ENCODE results near the gene VLDLR. TPM values are rescaled to one million over a fixed set of nuclear protein-coding genes. Genes with fewer than 3 reads are reported as not detected.

The VLDLR gene
- total and polyA plus RNA-seq, 2 donors (not counting 1 experiment from before 2014, with no cell fraction given): 11.9 to 26.3 TPM

DNA sequence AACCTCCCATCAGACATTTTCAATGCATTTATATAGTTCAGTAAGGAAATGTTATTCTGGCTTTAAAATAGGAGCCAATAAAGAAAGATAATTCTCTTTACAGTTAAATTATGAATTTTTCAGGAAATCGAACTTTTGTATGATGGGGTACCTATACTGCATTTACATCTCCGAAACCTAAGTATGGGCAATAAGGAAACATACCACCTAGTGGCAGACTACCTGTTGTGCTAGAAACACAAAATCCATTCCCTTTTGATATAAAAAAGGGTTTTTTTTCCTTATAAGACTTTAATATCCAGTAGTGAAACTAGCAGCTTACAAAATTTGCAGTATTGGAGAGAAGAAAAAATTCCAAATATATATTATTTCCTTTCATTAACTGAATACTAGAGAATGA is 21.3 kb upstream of the VLDLR start:
- Histone ChIP-seq H3K9me3 (ENCODE audit: control insufficient read depth, insufficient read depth, low read depth, low read length) (no peaks in the 10 kb centered on the region), H3K4me1 (ENCODE audit: control insufficient read depth, extremely low read depth, insufficient read depth, low read length) (no peaks in the 10 kb centered on the region), H3K36me3 (ENCODE audit: control insufficient read depth, insufficient read depth, low read length) (no peaks in the 10 kb centered on the region), H2AFZ (ENCODE audit: low read length) (no peak overlapping the region), H3K4me2 (ENCODE audit: extremely low read depth, insufficient read depth, low read length) (no peak overlapping the region), H3K79me2 (ENCODE audit: control insufficient read depth, insufficient read depth, low read length) (no peaks in the 10 kb centered on the region), H4K20me1 (ENCODE audit: control insufficient read depth, extremely low read depth, insufficient read depth, low read length) (no peaks in the 10 kb centered on the region), H3K27me3 (ENCODE audit: control insufficient read depth, insufficient read depth, low read length) (no peaks in the 10 kb centered on the region), H3K9ac (ENCODE audit: insufficient read depth, low read length) (no peak overlapping the region), H3K4me3 (replicated peaks in 1 of 4; ENCODE audit: control extremely low read depth in 1 of 4, insufficient read depth in 1 of 4, low read depth in 3 of 4, low read length in 4 of 4) (no peak overlapping the region), H3K27ac (ENCODE audit: insufficient read depth, low read length) (no peak overlapping the region)
- no peak for DNase-seq (ENCODE audit: low read depth in 2 of 2)
- TF ChIP-seq, protein P1, sequence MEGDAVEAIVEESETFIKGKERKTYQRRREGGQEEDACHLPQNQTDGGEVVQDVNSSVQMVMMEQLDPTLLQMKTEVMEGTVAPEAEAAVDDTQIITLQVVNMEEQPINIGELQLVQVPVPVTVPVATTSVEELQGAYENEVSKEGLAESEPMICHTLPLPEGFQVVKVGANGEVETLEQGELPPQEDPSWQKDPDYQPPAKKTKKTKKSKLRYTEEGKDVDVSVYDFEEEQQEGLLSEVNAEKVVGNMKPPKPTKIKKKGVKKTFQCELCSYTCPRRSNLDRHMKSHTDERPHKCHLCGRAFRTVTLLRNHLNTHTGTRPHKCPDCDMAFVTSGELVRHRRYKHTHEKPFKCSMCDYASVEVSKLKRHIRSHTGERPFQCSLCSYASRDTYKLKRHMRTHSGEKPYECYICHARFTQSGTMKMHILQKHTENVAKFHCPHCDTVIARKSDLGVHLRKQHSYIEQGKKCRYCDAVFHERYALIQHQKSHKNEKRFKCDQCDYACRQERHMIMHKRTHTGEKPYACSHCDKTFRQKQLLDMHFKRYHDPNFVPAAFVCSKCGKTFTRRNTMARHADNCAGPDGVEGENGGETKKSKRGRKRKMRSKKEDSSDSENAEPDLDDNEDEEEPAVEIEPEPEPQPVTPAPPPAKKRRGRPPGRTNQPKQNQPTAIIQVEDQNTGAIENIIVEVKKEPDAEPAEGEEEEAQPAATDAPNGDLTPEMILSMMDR (conservative IDR thresholded peaks at IDR 0.05 in 1 of 2, IDR thresholded peaks at IDR 0.05 in 1 of 2; ENCODE audit: low read depth in 1 of 2, low read length in 2 of 2): no peak

DNA sequence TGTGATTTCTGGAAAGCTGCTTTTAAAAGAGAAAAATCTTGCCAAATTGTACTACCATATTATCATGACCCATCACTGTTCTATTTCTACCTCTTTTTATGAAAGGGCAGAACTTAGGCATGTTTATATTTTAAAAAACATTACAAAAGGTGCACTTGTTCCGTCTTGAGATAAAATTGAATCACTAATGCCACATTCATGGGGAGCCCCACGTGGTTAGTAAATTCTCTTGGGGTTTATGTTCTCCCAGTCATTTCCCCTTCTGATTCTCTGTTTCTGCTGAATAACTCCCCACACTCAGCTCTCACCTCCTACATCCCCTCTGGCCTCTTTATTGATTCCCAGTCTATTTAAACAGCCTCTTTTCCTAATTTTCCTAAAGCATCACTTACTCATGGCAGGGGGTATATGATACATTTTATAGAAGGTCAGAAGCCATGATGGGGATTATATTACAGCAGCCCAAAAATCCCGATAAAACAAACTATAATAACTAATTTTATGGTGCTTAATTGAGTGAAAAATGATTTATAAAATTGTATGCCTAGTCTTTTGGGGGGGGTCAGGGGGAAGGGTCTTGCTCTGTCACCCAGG is 19.7 kb upstream of the VLDLR start:
- TF ChIP-seq EZH2 (IDR thresholded peaks at IDR 0.05; ENCODE audit: low read length, missing control alignments): no peak
- TF ChIP-seq, protein P1 (conservative IDR thresholded peaks at IDR 0.05 in 1 of 2, IDR thresholded peaks at IDR 0.05 in 1 of 2; ENCODE audit: low read depth in 1 of 2, low read length in 2 of 2): no peak
- H3K9me3 ChIP-seq (ENCODE audit: control insufficient read depth, insufficient read depth, low read depth, low read length): no peaks in the 10 kb centered on the region
- no peaks in the 10 kb centered on the region for H4K20me1 ChIP-seq (ENCODE audit: control insufficient read depth, extremely low read depth, insufficient read depth, low read length)
- DNase-seq (ENCODE audit: low read depth in 2 of 2): no peak
- H3K4me1 ChIP-seq (ENCODE audit: control insufficient read depth, extremely low read depth, insufficient read depth, low read length): no peaks in the 10 kb centered on the region
- H3K27ac ChIP-seq (ENCODE audit: insufficient read depth, low read length): no peak overlapping the region
- H3K79me2 ChIP-seq (ENCODE audit: control insufficient read depth, insufficient read depth, low read length): no peaks in the 10 kb centered on the region
- H3K4me3 ChIP-seq (replicated peaks in 1 of 4; ENCODE audit: control extremely low read depth in 1 of 4, insufficient read depth in 1 of 4, low read depth in 3 of 4, low read length in 4 of 4): no peak overlapping the region
- no peak overlapping the region for H3K9ac ChIP-seq (ENCODE audit: insufficient read depth, low read length)
- no peak overlapping the region for H2AFZ ChIP-seq (ENCODE audit: low read length)
- H3K4me2 ChIP-seq (ENCODE audit: extremely low read depth, insufficient read depth, low read length): no peak overlapping the region
- no peaks in the 10 kb centered on the region for H3K27me3 ChIP-seq (ENCODE audit: control insufficient read depth, insufficient read depth, low read length)
- H3K36me3 ChIP-seq (ENCODE audit: control insufficient read depth, insufficient read depth, low read length): no peaks in the 10 kb centered on the region

DNA sequence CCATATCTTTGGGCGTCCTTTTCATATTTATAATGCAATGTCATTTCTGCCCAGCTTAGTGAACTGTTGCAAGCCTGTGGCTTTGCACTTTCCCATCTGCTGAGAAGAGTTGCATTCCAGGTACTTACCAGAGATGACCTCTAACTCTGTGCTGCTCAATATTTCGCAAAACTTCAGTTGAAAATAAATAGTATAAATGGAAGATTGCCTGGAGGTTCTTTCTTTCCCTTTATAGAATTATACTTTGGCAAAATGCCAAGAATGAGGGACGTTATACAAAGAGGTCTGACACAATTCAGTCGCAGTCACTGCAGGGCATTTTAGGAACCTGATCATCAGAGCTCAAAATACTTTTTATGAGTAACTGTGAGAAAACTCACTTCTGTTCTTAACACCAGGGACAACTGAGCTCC is 18.9 kb upstream of the VLDLR start:
- H3K9ac ChIP-seq (ENCODE audit: insufficient read depth, low read length): no peak overlapping the region
- no peak for DNase-seq (ENCODE audit: low read depth in 2 of 2)
- H3K4me1 ChIP-seq (ENCODE audit: control insufficient read depth, extremely low read depth, insufficient read depth, low read length): no peaks in the 10 kb centered on the region
- no peaks in the 10 kb centered on the region for H4K20me1 ChIP-seq (ENCODE audit: control insufficient read depth, extremely low read depth, insufficient read depth, low read length)
- H3K27ac ChIP-seq (ENCODE audit: insufficient read depth, low read length): no peak overlapping the region
- H3K36me3 ChIP-seq (ENCODE audit: control insufficient read depth, insufficient read depth, low read length): no peaks in the 10 kb centered on the region
- H3K4me2 ChIP-seq (ENCODE audit: extremely low read depth, insufficient read depth, low read length): no peak overlapping the region
- H3K4me3 ChIP-seq (replicated peaks in 1 of 4; ENCODE audit: control extremely low read depth in 1 of 4, insufficient read depth in 1 of 4, low read depth in 3 of 4, low read length in 4 of 4): no peak overlapping the region
- TF ChIP-seq, protein P1 (conservative IDR thresholded peaks at IDR 0.05 in 1 of 2, IDR thresholded peaks at IDR 0.05 in 1 of 2; ENCODE audit: low read depth in 1 of 2, low read length in 2 of 2): no peak
- no peak for TF ChIP-seq EZH2 (IDR thresholded peaks at IDR 0.05; ENCODE audit: low read length, missing control alignments)
- H3K27me3 ChIP-seq (ENCODE audit: control insufficient read depth, insufficient read depth, low read length): no peaks in the 10 kb centered on the region
- H3K9me3 ChIP-seq (ENCODE audit: control insufficient read depth, insufficient read depth, low read depth, low read length): no peaks in the 10 kb centered on the region
- no peak overlapping the region for H2AFZ ChIP-seq (ENCODE audit: low read length)
- no peaks in the 10 kb centered on the region for H3K79me2 ChIP-seq (ENCODE audit: control insufficient read depth, insufficient read depth, low read length)

Data from fibroblast of lung (primary cell).